Skeletal muscle satellite cell (primary cell): ENCODE measurements around the gene JAKMIP1.

ENCODE experiments used
- H3K27me3 ChIP-seq: 2 replicates; pipeline ENCODE4 v1.7.0; 2013; ENCODE audit warnings: low read length; ENCODE audit not compliant: control insufficient read depth, insufficient read depth
- H3K36me3 ChIP-seq: 2 replicates; pipeline ENCODE4 v1.7.0; 2013; ENCODE audit warnings: mild to moderate bottlenecking, control low read depth, low read length; ENCODE audit not compliant: insufficient read depth
- H3K4me1 ChIP-seq: 2 replicates; pipeline ENCODE4 v1.7.0; 2013; ENCODE audit warnings: low read length; ENCODE audit not compliant: control insufficient read depth, insufficient read depth
- H3K4me2 ChIP-seq: 2 replicates; pipeline ENCODE4 v1.7.0; 2013; ENCODE audit warnings: mild to moderate bottlenecking, low read length
- H3K4me3 ChIP-seq: 2 replicates; pipeline ENCODE4 v1.7.0; 2013; ENCODE audit warnings: low read length
- H3K9ac ChIP-seq: 2 replicates; pipeline ENCODE4 v1.7.0; 2013; ENCODE audit warnings: mild to moderate bottlenecking, low read depth, low read length, moderate library complexity
- H3K9me3 ChIP-seq: replicated peaks from 2 replicates; pipeline ENCODE4 v1.7.0; 2013; ENCODE audit warnings: mild to moderate bottlenecking, control low read depth, low read length

Gene JAKMIP1

GRCh38 chr4:6197433-6198174, 2.7 kb downstream of the JAKMIP1 start:
- Histone ChIP-seq H3K4me1 (peaks cover 5% of the 10 kb centered on the region), H3K4me2 (no peak overlapping the region), H3K9me3 (no peaks in the 10 kb centered on the region), H3K4me3 (no peak overlapping the region), H3K27me3 (peaks cover 60% of the 10 kb centered on the region), H3K36me3 (no peaks in the 10 kb centered on the region), H3K9ac (no peak overlapping the region)

GRCh38 chr4:6196871-6197270, 3.5 kb downstream of the JAKMIP1 start:
- Histone ChIP-seq H3K4me2 (no peak overlapping the region), H3K27me3 (peaks cover 59% of the 10 kb centered on the region), H3K4me3 (no peak overlapping the region), H3K9ac (no peak overlapping the region), H3K36me3 (no peaks in the 10 kb centered on the region), H3K4me1 (peaks cover 5% of the 10 kb centered on the region), H3K9me3 (no peaks in the 10 kb centered on the region)

GRCh38 chr4:6196324-6196723, 4.0 kb downstream of the JAKMIP1 start:
- Histone ChIP-seq H3K4me1 (peaks cover 5% of the 10 kb centered on the region), H3K9me3 (no peaks in the 10 kb centered on the region), H3K9ac (no peak overlapping the region), H3K4me3 (no peak overlapping the region), H3K27me3 (peaks cover 53% of the 10 kb centered on the region), H3K4me2 (no peak overlapping the region), H3K36me3 (no peaks in the 10 kb centered on the region)

- peaks cover 48% of the 10 kb centered on the region for H3K27me3 ChIP-seq
- no peaks in the 10 kb centered on the region for H3K9me3 ChIP-seq
- no peak overlapping the region for H3K9ac ChIP-seq
- H3K4me2 ChIP-seq: no peak overlapping the region
- H3K4me3 ChIP-seq: no peak overlapping the region
- no peaks in the 10 kb centered on the region for H3K36me3 ChIP-seq
- H3K4me1 ChIP-seq: peaks cover 5% of the 10 kb centered on the region
Measured at GRCh38 chr4:6195602-6196319, 4.6 kb downstream of the JAKMIP1 start.

- Histone ChIP-seq H3K9ac (no peak overlapping the region), H3K4me2 (no peak overlapping the region), H3K36me3 (no peaks in the 10 kb centered on the region), H3K9me3 (no peaks in the 10 kb centered on the region), H3K27me3 (peaks cover 46% of the 10 kb centered on the region), H3K4me3 (no peak overlapping the region), H3K4me1 (no peaks in the 10 kb centered on the region)
Measured at GRCh38 chr4:6194458-6195195, 5.7 kb downstream of the JAKMIP1 start.

- Histone ChIP-seq H3K9ac (no peak overlapping the region), H3K9me3 (no peaks in the 10 kb centered on the region), H3K4me3 (no peak overlapping the region), H3K4me1 (no peaks in the 10 kb centered on the region), H3K27me3 (peaks cover 33% of the 10 kb centered on the region), H3K36me3 (no peaks in the 10 kb centered on the region), H3K4me2 (no peak overlapping the region)
Measured at GRCh38 chr4:6193399-6193798, 7.0 kb downstream of the JAKMIP1 start.

- Histone ChIP-seq H3K4me3 (no peak overlapping the region), H3K27me3 (peaks cover 22% of the 10 kb centered on the region), H3K36me3 (no peaks in the 10 kb centered on the region), H3K9me3 (no peaks in the 10 kb centered on the region), H3K9ac (no peak overlapping the region), H3K4me2 (no peak overlapping the region), H3K4me1 (no peaks in the 10 kb centered on the region)
Measured at GRCh38 chr4:6192245-6192644, 8.1 kb downstream of the JAKMIP1 start.

GRCh38 chr4:6191448-6192130, 8.8 kb downstream of the JAKMIP1 start:
- no peak overlapping the region for H3K4me3 ChIP-seq
- H3K9ac ChIP-seq: no peak overlapping the region
- H3K4me2 ChIP-seq: no peak overlapping the region
- no peaks in the 10 kb centered on the region for H3K4me1 ChIP-seq
- no peaks in the 10 kb centered on the region for H3K36me3 ChIP-seq
- peaks cover 18% of the 10 kb centered on the region for H3K27me3 ChIP-seq
- no peaks in the 10 kb centered on the region for H3K9me3 ChIP-seq

- H3K9ac ChIP-seq: no peak overlapping the region
Measured at GRCh38 chr4:6190486-6190885, 9.9 kb downstream of the JAKMIP1 start.

GRCh38 chr4:6189511-6189910, 10.8 kb downstream of the JAKMIP1 start:
- no peaks in the 10 kb centered on the region for H3K4me1 ChIP-seq
- no peak overlapping the region for H3K9ac ChIP-seq
- H3K36me3 ChIP-seq: no peaks in the 10 kb centered on the region
- H3K4me2 ChIP-seq: no peak overlapping the region
- no peak overlapping the region for H3K4me3 ChIP-seq
- H3K9me3 ChIP-seq: no peaks in the 10 kb centered on the region
- peaks cover 10% of the 10 kb centered on the region for H3K27me3 ChIP-seq

More at GRCh38 chr4:6190486-6190885, 9.9 kb downstream of the JAKMIP1 start:
- Histone ChIP-seq H3K4me2 (no peak overlapping the region), H3K9me3 (no peaks in the 10 kb centered on the region), H3K36me3 (no peaks in the 10 kb centered on the region), H3K27me3 (peaks cover 13% of the 10 kb centered on the region), H3K4me1 (no peaks in the 10 kb centered on the region), H3K4me3 (no peak overlapping the region)

- Histone ChIP-seq H3K9ac (no peak overlapping the region), H3K9me3 (no peaks in the 10 kb centered on the region), H3K27me3 (peaks cover 3% of the 10 kb centered on the region), H3K4me1 (no peaks in the 10 kb centered on the region), H3K4me3 (no peak overlapping the region), H3K36me3 (no peaks in the 10 kb centered on the region), H3K4me2 (no peak overlapping the region)
Measured at GRCh38 chr4:6188687-6189305, 11.6 kb downstream of the JAKMIP1 start.
